B cell (primary cell): ENCODE data around the gene STX8. TPM values are rescaled to one million over a fixed set of nuclear protein-coding genes. Genes with fewer than 3 reads are reported as not detected.

ENCODE experiments used
- ATAC-seq: fragments of 200-7000 bp; cut with Tn5 transposase; one replicate; pipeline ENCODE4 v1.10.0; 2021; ENCODE audit warnings: low read depth, mild to moderate bottlenecking, moderate number of reproducible peaks, moderate library complexity
- CTCF ChIA-PET: fragments of 350-600 bp; sonication (Branson Sonifier 250); formaldehyde crosslinking; loops from one replicate; lab custom pipeline; 2021; ENCODE audit warnings: antibody characterized with exemption, inconsistent platforms; lab: Charles Lee
- POLR2A ChIA-PET: fragments of 350-600 bp; sonication (Branson Sonifier 250); formaldehyde crosslinking; loops from one replicate; lab custom pipeline; 2021; ENCODE audit warnings: antibody characterized with exemption; lab: Charles Lee
- DNase-seq: peaks from one replicate; pipeline ENCODE4 v3.0.0; 2013
- H2AFZ ChIP-seq: 2 replicates; pipeline ENCODE4 v1.6.1; 2012; ENCODE audit warnings: mild to moderate bottlenecking, low read depth, low read length; ENCODE audit not compliant: insufficient read depth, poor library complexity, severe bottlenecking
- H3K27ac ChIP-seq, 2 donors: 1 replicate in 1 of 2; 2 replicates in 1 of 2; pipeline ENCODE4 v1.5.1; 2012 to 2013; ENCODE audit warnings: low read length in 2 of 2, mild to moderate bottlenecking in 2 of 2, moderate library complexity in 1 of 2
- H3K27me3 ChIP-seq, 4 experiments: fragments of 200-600 bp in 1 of 4; sonication (generic) in 1 of 4; replicated peaks in 1 of 4; 1 replicate in 2 of 4; 2 replicates in 2 of 4; pipeline versions ENCODE4 v1.6.1 to v1.7.0; 2013 to 2016; ENCODE audit warnings: low read length in 3 of 4, mild to moderate bottlenecking in 2 of 4, mixed read lengths in 1 of 4, moderate library complexity in 1 of 4; ENCODE audit not compliant: insufficient read depth in 4 of 4, control insufficient read depth in 3 of 4; ENCODE audit errors: control extremely low read depth in 1 of 4
- H3K36me3 ChIP-seq, 2 experiments: replicated peaks in 1 of 2; 1 replicate in 1 of 2; 2 replicates in 1 of 2; pipeline versions ENCODE4 v1.6.1 to v1.7.1; 2013; ENCODE audit warnings: low read length in 1 of 2; ENCODE audit not compliant: insufficient read depth in 2 of 2, control insufficient read depth in 1 of 2; ENCODE audit errors: control extremely low read depth in 1 of 2, extremely low read depth in 1 of 2
- H3K4me1 ChIP-seq, 2 donors: fragments of 200-600 bp in 1 of 2; sonication (generic) in 1 of 2; 1 replicate in 1 of 2; 2 replicates in 1 of 2; pipeline versions ENCODE4 v1.5.1 to v1.6.1; 2013 to 2017; ENCODE audit warnings: low read length in 2 of 2; ENCODE audit not compliant: control insufficient read depth in 2 of 2, insufficient read depth in 2 of 2
- H3K4me2 ChIP-seq: replicated peaks from 2 replicates; pipeline ENCODE3; 2012; ENCODE audit warnings: mild to moderate bottlenecking, low read depth, low read length; ENCODE audit not compliant: poor library complexity, severe bottlenecking
- H3K4me3 ChIP-seq, 5 experiments: fragments of 200-600 bp in 1 of 5; sonication (generic) in 1 of 5; 1 replicate in 3 of 5; 2 replicates in 2 of 5; pipeline versions ENCODE4 v1.5.1 to v1.7.0; 2011 to 2016; ENCODE audit warnings: low read length in 4 of 5, mild to moderate bottlenecking in 4 of 5, low read depth in 2 of 5, control low read depth in 1 of 5, moderate library complexity in 1 of 5; ENCODE audit not compliant: insufficient read depth in 1 of 5; ENCODE audit errors: control extremely low read depth in 1 of 5, extremely low read depth in 1 of 5
- H3K79me2 ChIP-seq: fragments of 200-600 bp; sonication (generic); one replicate; pipeline ENCODE4 v1.6.0; 2016; ENCODE audit warnings: low read length; ENCODE audit not compliant: control insufficient read depth, insufficient read depth
- H3K9ac ChIP-seq: fragments of 200-600 bp; sonication (generic); 2 replicates; pipeline ENCODE4 v1.6.1; 2017; ENCODE audit warnings: mild to moderate bottlenecking, low read length, moderate library complexity
- H3K9me3 ChIP-seq, 3 donors: one replicate each; pipeline versions ENCODE4 v1.6.1 to v1.7.1; 2013; ENCODE audit warnings: low read length in 2 of 3; ENCODE audit not compliant: control insufficient read depth in 2 of 3, insufficient read depth in 1 of 3; ENCODE audit errors: control extremely low read depth in 1 of 3
- H4K20me1 ChIP-seq: 2 replicates; pipeline ENCODE4 v1.6.0; 2012; ENCODE audit warnings: mild to moderate bottlenecking, low read length; ENCODE audit not compliant: insufficient read depth, control insufficient read depth, poor library complexity, severe bottlenecking
- H3K27ac Mint-ChIP-seq: one replicate; pipeline ENCODE4 v1.8.0; 2021; ENCODE audit warnings: mixed read lengths
- H3K27me3 Mint-ChIP-seq: one replicate; pipeline ENCODE4 v1.8.0; 2021; ENCODE audit warnings: mixed read lengths
- H3K4me1 Mint-ChIP-seq: one replicate; pipeline ENCODE4 v1.8.0; 2021; ENCODE audit warnings: mixed read lengths
- H3K4me3 Mint-ChIP-seq: one replicate; pipeline ENCODE4 v1.8.0; 2021; ENCODE audit warnings: mixed read lengths
- H3K9me3 Mint-ChIP-seq: one replicate; pipeline ENCODE4 v1.8.0; 2022; ENCODE audit warnings: mixed read lengths; ENCODE audit not compliant: insufficient read depth
- CTCF ChIP-seq: fragments of 200-600 bp; IDR thresholded peaks from one replicate; pipeline ENCODE4 v1.8.0; 2022; ENCODE audit warnings: antibody characterized with exemption, mild to moderate bottlenecking
- EZH2 ChIP-seq: IDR thresholded peaks from 2 replicates; pipeline ENCODE4 v1.6.1; 2012; ENCODE audit warnings: borderline replicate concordance, low read depth, mild to moderate bottlenecking, moderate library complexity, low read length; ENCODE audit not compliant: insufficient read depth, poor library complexity, severe bottlenecking
- WGBS: methylation state at CpG from one replicate; pipeline ENCODE4 v1.1.5; 2013; ENCODE audit warnings: missing lambda C conversion rate; ENCODE audit not compliant: insufficient coverage; 5-methylcytosine and 5-hydroxymethylcytosine counted together
- intact Hi-C: fragments of 100-400 bp; cut with micrococcal nuclease; formaldehyde crosslinking; loops from one replicate; pipeline ENCODE4 v1.10.0; 2022
- polyA plus RNA-seq: library from polyadenylated mRNA; depleted of rRNA; stranded (reverse); fragments of >200 nt; gene quantifications from 2 replicates; pipeline ENCODE4 v1.2.3, GENCODE V29; 2012
- total RNA-seq, 2 donors: library from RNA; stranded (reverse); fragments of 120-200 nt in 1 of 2; gene quantifications; 1 replicate in 1 of 2; 2 replicates in 1 of 2; pipeline versions ENCODE4 v1.2.3 to v1.2.4, GENCODE V29; 2013 to 2022

Gene STX8
- total and polyA plus RNA-seq, 2 donors (not counting 1 experiment from before 2014, with no cell fraction given), result 35.8 to 61.5 TPM

GRCh38 chr17:9209781-9210370 lies 365.7 kb downstream of the STX8 start:
- H3K4me1 Mint-ChIP-seq, result peaks cover 9% of the 10 kb centered on the region
- H3K4me3 Mint-ChIP-seq, result no peak overlapping the region
- no peak for ATAC-seq
- no peak overlapping the region for H3K27ac Mint-ChIP-seq
- ChIA-PET POLR2A (no interaction called here), CTCF (no interaction called here)
- Histone ChIP-seq H4K20me1 (no peaks in the 10 kb centered on the region), H2AFZ (no peak overlapping the region), H3K79me2 (no peaks in the 10 kb centered on the region), H3K36me3 (no peaks in the 10 kb centered on the region), H3K9me3 (peaks cover 0 to 5% (median 0%) of the 10 kb centered on the region in 3 donors), H3K27ac (no peak overlapping the region), H3K27me3 (no peaks in the 10 kb centered on the region), H3K4me2 (no peak overlapping the region), H3K4me1 (peaks cover 6 to 9% of the 10 kb centered on the region in 2 donors), H3K9ac (no peak overlapping the region), H3K4me3 (no peak overlapping the region)
- DNase-seq, result no peak
- no peaks in the 10 kb centered on the region for H3K9me3 Mint-ChIP-seq
- WGBS, result 87% methylated on average over 7 of the region's 7 CpGs
- H3K27me3 Mint-ChIP-seq, result no peaks in the 10 kb centered on the region
- TF ChIP-seq CTCF, result no peak
- no peak for TF ChIP-seq EZH2
- intact Hi-C loops, result no loop called here

GRCh38 chr17:9209347-9209746 lies 366.3 kb downstream of the STX8 start:
- no peaks in the 10 kb centered on the region for H3K9me3 Mint-ChIP-seq
- CTCF ChIA-PET, result no interaction called here

More at GRCh38 chr17:9209347-9209746, 366.3 kb downstream of the STX8 start:
- no peaks in the 10 kb centered on the region for H3K79me2 ChIP-seq
- no peak overlapping the region for H3K9ac ChIP-seq
- no peak for TF ChIP-seq CTCF
- no peak for TF ChIP-seq EZH2
- Mint-ChIP-seq H3K4me1 (peaks cover 14% of the 10 kb centered on the region), H3K4me3 (no peak overlapping the region), H3K27ac (no peak overlapping the region), H3K27me3 (no peaks in the 10 kb centered on the region)
- POLR2A ChIA-PET, result no interaction called here
- H3K9me3 ChIP-seq, result peaks cover 0 to under 1% (median 0%) of the 10 kb centered on the region in 3 donors
- H3K36me3 ChIP-seq, result no peaks in the 10 kb centered on the region
- H3K27me3 ChIP-seq, result no peaks in the 10 kb centered on the region
- H2AFZ ChIP-seq, result no peak overlapping the region
- H3K4me3 ChIP-seq, result no peak overlapping the region
- H3K4me1 ChIP-seq, result peaks cover 12 to 15% of the 10 kb centered on the region in 2 donors
- intact Hi-C loops, result no loop called here
- WGBS, result 93% methylated on average over 5 of the region's 5 CpGs
- ATAC-seq, result no peak
- no peak overlapping the region for H3K27ac ChIP-seq
- no peak overlapping the region for H3K4me2 ChIP-seq
- no peak for DNase-seq
- no peaks in the 10 kb centered on the region for H4K20me1 ChIP-seq
